CD4-positive, alpha-beta memory T cell (primary cell): Measurements from ENCODE around the gene THSD4. TPM values are rescaled to one million over a fixed set of nuclear protein-coding genes. Genes with fewer than 3 reads are reported as not detected.
A peak's percentile ranks its signal among the peaks of the same experiment; 100 is the strongest.

Experiments
- CTCF ChIA-PET: fragments of 350-600 bp; sonication (Branson Sonifier 250); formaldehyde crosslinking; loops from one replicate; lab custom pipeline; 2021; ENCODE audit warnings: inconsistent platforms; ENCODE audit not compliant: partially characterized antibody; lab: Charles Lee
- POLR2A ChIA-PET: fragments of 350-600 bp; sonication (Branson Sonifier 250); formaldehyde crosslinking; loops from one replicate; lab custom pipeline; 2021; ENCODE audit not compliant: partially characterized antibody; lab: Charles Lee
- DNase-seq, 5 donors: peaks; one replicate each; pipeline versions ENCODE4 v3.0.0 to v3.0.0-alpha.2; 2020 to 2022; ENCODE audit warnings: mixed read lengths in 1 of 5
- H3K27ac ChIP-seq: one replicate; pipeline ENCODE4 v1.7.0; 2013; ENCODE audit warnings: low read depth, low read length
- H3K27me3 ChIP-seq: 2 replicates; pipeline ENCODE4 v1.7.0; 2013; ENCODE audit warnings: mild to moderate bottlenecking, low read length, moderate library complexity; ENCODE audit not compliant: insufficient read depth
- H3K36me3 ChIP-seq: 2 replicates; pipeline ENCODE4 v1.7.0; 2013; ENCODE audit warnings: mild to moderate bottlenecking, low read length, moderate library complexity; ENCODE audit not compliant: insufficient read depth
- H3K4me1 ChIP-seq: 2 replicates; pipeline ENCODE4 v1.7.0; 2013; ENCODE audit warnings: mild to moderate bottlenecking, low read length, moderate library complexity; ENCODE audit not compliant: insufficient read depth
- H3K4me3 ChIP-seq, 2 donors: one replicate each; pipeline ENCODE4 v1.7.0; 2013; ENCODE audit warnings: low read length in 2 of 2, mild to moderate bottlenecking in 1 of 2
- H3K9me3 ChIP-seq, 2 donors: one replicate each; pipeline ENCODE4 v1.7.0; 2013; ENCODE audit warnings: low read length in 2 of 2, control low read depth in 1 of 2; ENCODE audit not compliant: control insufficient read depth in 1 of 2
- H3K27ac Mint-ChIP-seq, 7 donors: one replicate each; pipeline ENCODE4 v1.8.0; 2020 to 2021; ENCODE audit warnings: mixed read lengths in 7 of 7, mild to moderate bottlenecking in 6 of 7, inconsistent platforms in 3 of 7, moderate library complexity in 3 of 7
- H3K27me3 Mint-ChIP-seq, 2 donors: one replicate each; pipeline ENCODE4 v1.8.0; 2020 to 2021; ENCODE audit warnings: mixed read lengths in 2 of 2
- H3K36me3 Mint-ChIP-seq, 2 donors: one replicate each; pipeline ENCODE4 v1.8.0; 2020 to 2021; ENCODE audit warnings: mixed read lengths in 2 of 2, inconsistent platforms in 1 of 2, mild to moderate bottlenecking in 1 of 2
- H3K4me1 Mint-ChIP-seq, 4 donors: one replicate each; pipeline ENCODE4 v1.8.0; 2020 to 2021; ENCODE audit warnings: mixed read lengths in 4 of 4, mild to moderate bottlenecking in 1 of 4
- H3K4me3 Mint-ChIP-seq, 8 donors: one replicate each; pipeline ENCODE4 v1.8.0; 2020 to 2021; ENCODE audit warnings: mixed read lengths in 8 of 8, mild to moderate bottlenecking in 7 of 8, moderate library complexity in 6 of 8, inconsistent platforms in 3 of 8
- H3K9me3 Mint-ChIP-seq, 8 donors: one replicate each; pipeline ENCODE4 v1.8.0; 2020 to 2021; ENCODE audit warnings: mixed read lengths in 8 of 8, mild to moderate bottlenecking in 5 of 8, inconsistent platforms in 3 of 8, moderate library complexity in 1 of 8
- intact Hi-C: fragments of 100-400 bp; cut with micrococcal nuclease; formaldehyde crosslinking; loops from one replicate; pipeline ENCODE4 v1.15.1; 2023
- polyA plus RNA-seq, 2 donors: library from polyadenylated mRNA; unstranded; fragments of 300-500 nt; fragmentation: Illumina TruSeq; gene quantifications; one replicate each; pipeline ENCODE4 v1.2.3, GENCODE V29; 2021
- total RNA-seq, 2 experiments: library from RNA; stranded (reverse); gene quantifications; one replicate each; pipeline ENCODE4 v1.2.3, GENCODE V29; 2021

Gene THSD4
- total and polyA plus RNA-seq, 4 experiments from 2014 or later, result not detected

GRCh38 chr15:71192816-71193215 lies 77.5 kb downstream of the THSD4 start:
- CTCF ChIA-PET, result no interaction called here
- no peak overlapping the region for H3K4me3 Mint-ChIP-seq
- H3K9me3 ChIP-seq, result no peaks in the 10 kb centered on the region
- POLR2A ChIA-PET, result no interaction called here
- H3K4me1 ChIP-seq, result no peaks in the 10 kb centered on the region
- H3K9me3 Mint-ChIP-seq, result peaks cover 0 to 6% (median 0%) of the 10 kb centered on the region in 8 donors
- H3K36me3 Mint-ChIP-seq, result no peaks in the 10 kb centered on the region
- no peaks in the 10 kb centered on the region for H3K4me1 Mint-ChIP-seq
- peak overlapping the region in 1 of 7 donors; percentile 31 for H3K27ac Mint-ChIP-seq
- DNase-seq, result no peak
- intact Hi-C loops, result no loop called here
- no peak overlapping the region for H3K27ac ChIP-seq
- H3K36me3 ChIP-seq, result no peaks in the 10 kb centered on the region
- peaks cover 2 to 5% of the 10 kb centered on the region in 2 donors for H3K27me3 Mint-ChIP-seq
- H3K4me3 ChIP-seq, result no peak overlapping the region
- no peaks in the 10 kb centered on the region for H3K27me3 ChIP-seq

GRCh38 chr15:71194286-71194685 lies 79.0 kb downstream of the THSD4 start:
- no peak overlapping the region for H3K4me3 Mint-ChIP-seq
- no peak overlapping the region for H3K27ac ChIP-seq
- no peaks in the 10 kb centered on the region for H3K4me1 ChIP-seq
- H3K9me3 ChIP-seq, result no peaks in the 10 kb centered on the region
- ChIA-PET CTCF (no interaction called here), POLR2A (no interaction called here)
- H3K4me1 Mint-ChIP-seq, result no peaks in the 10 kb centered on the region
- H3K27me3 ChIP-seq, result no peaks in the 10 kb centered on the region
- H3K27me3 Mint-ChIP-seq, result peaks cover 2 to 5% of the 10 kb centered on the region in 2 donors
- peaks cover 0 to 6% (median 0%) of the 10 kb centered on the region in 8 donors for H3K9me3 Mint-ChIP-seq
- no peak overlapping the region for H3K4me3 ChIP-seq
- H3K36me3 ChIP-seq, result no peaks in the 10 kb centered on the region
- H3K36me3 Mint-ChIP-seq, result no peaks in the 10 kb centered on the region
- no peak for DNase-seq
- intact Hi-C loops, result no loop called here
- no peak overlapping the region for H3K27ac Mint-ChIP-seq

- Mint-ChIP-seq H3K27ac (no peak overlapping the region), H3K27me3 (peaks cover 2 to 5% of the 10 kb centered on the region in 2 donors), H3K4me3 (no peak overlapping the region), H3K4me1 (no peaks in the 10 kb centered on the region), H3K9me3 (peaks cover 0 to 6% (median 0%) of the 10 kb centered on the region in 8 donors), H3K36me3 (no peaks in the 10 kb centered on the region)
- no peaks in the 10 kb centered on the region for H3K36me3 ChIP-seq
- no peaks in the 10 kb centered on the region for H3K9me3 ChIP-seq
- CTCF ChIA-PET, result no interaction called here
- POLR2A ChIA-PET, result no interaction called here
- no peaks in the 10 kb centered on the region for H3K4me1 ChIP-seq
- H3K27ac ChIP-seq, result no peak overlapping the region
- intact Hi-C loops, result no loop called here
- DNase-seq, result no peak
- H3K27me3 ChIP-seq, result no peaks in the 10 kb centered on the region
- H3K4me3 ChIP-seq, result no peak overlapping the region
Measured at GRCh38 chr15:71195242-71195641, 80.0 kb downstream of the THSD4 start.

- Histone ChIP-seq H3K4me1 (no peaks in the 10 kb centered on the region), H3K27ac (no peak overlapping the region), H3K36me3 (no peaks in the 10 kb centered on the region), H3K27me3 (no peaks in the 10 kb centered on the region), H3K9me3 (no peaks in the 10 kb centered on the region), H3K4me3 (no peak overlapping the region)
- Mint-ChIP-seq H3K36me3 (no peaks in the 10 kb centered on the region), H3K9me3 (peaks cover 0 to 6% (median 0%) of the 10 kb centered on the region in 8 donors), H3K4me1 (no peaks in the 10 kb centered on the region), H3K27me3 (peaks cover 0 to 2% of the 10 kb centered on the region in 2 donors), H3K4me3 (no peak overlapping the region), H3K27ac (no peak overlapping the region)
- CTCF ChIA-PET, result no interaction called here
- DNase-seq, result no peak
- intact Hi-C loops, result no loop called here
- POLR2A ChIA-PET, result no interaction called here
Measured at GRCh38 chr15:71197620-71198019, 82.3 kb downstream of the THSD4 start.

- ChIA-PET POLR2A (no interaction called here), CTCF (no interaction called here)
- DNase-seq, result no peak
- no peaks in the 10 kb centered on the region for H3K4me1 ChIP-seq
- Mint-ChIP-seq H3K27ac (no peak overlapping the region), H3K27me3 (peaks cover 0 to 2% of the 10 kb centered on the region in 2 donors), H3K4me3 (no peak overlapping the region), H3K4me1 (peaks cover 0 to 2% (median under 1%) of the 10 kb centered on the region in 4 donors), H3K9me3 (peaks cover 0 to 6% (median 0%) of the 10 kb centered on the region in 8 donors), H3K36me3 (no peaks in the 10 kb centered on the region)
- H3K9me3 ChIP-seq, result no peaks in the 10 kb centered on the region
- intact Hi-C loops, result no loop called here
- no peaks in the 10 kb centered on the region for H3K27me3 ChIP-seq
- H3K27ac ChIP-seq, result no peak overlapping the region
- no peak overlapping the region for H3K4me3 ChIP-seq
- H3K36me3 ChIP-seq, result no peaks in the 10 kb centered on the region
Measured at GRCh38 chr15:71198846-71199245, 83.6 kb downstream of the THSD4 start.

GRCh38 chr15:71199384-71200351 lies 84.4 kb downstream of the THSD4 start:
- intact Hi-C loops, result no loop called here
- Mint-ChIP-seq H3K36me3 (no peaks in the 10 kb centered on the region), H3K4me3 (no peak overlapping the region), H3K4me1 (peaks cover 0 to 2% (median under 1%) of the 10 kb centered on the region in 4 donors), H3K27ac (peak overlapping the region in 1 of 7 donors; percentile 23), H3K9me3 (peaks cover 0 to 2% (median 0%) of the 10 kb centered on the region in 8 donors), H3K27me3 (no peaks in the 10 kb centered on the region)
- Histone ChIP-seq H3K9me3 (no peaks in the 10 kb centered on the region), H3K4me3 (no peak overlapping the region), H3K4me1 (no peaks in the 10 kb centered on the region), H3K27ac (no peak overlapping the region), H3K27me3 (no peaks in the 10 kb centered on the region), H3K36me3 (no peaks in the 10 kb centered on the region)
- ChIA-PET POLR2A (no interaction called here), CTCF (no interaction called here)
- DNase-seq, result no peak

GRCh38 chr15:71201477-71201876 lies 86.2 kb downstream of the THSD4 start:
- H3K4me1 Mint-ChIP-seq, result peaks cover 0 to 2% (median under 1%) of the 10 kb centered on the region in 4 donors
- Histone ChIP-seq H3K9me3 (no peaks in the 10 kb centered on the region), H3K4me1 (no peaks in the 10 kb centered on the region), H3K27me3 (no peaks in the 10 kb centered on the region), H3K36me3 (no peaks in the 10 kb centered on the region), H3K4me3 (no peak overlapping the region), H3K27ac (no peak overlapping the region)
- peaks cover 0 to 2% (median 0%) of the 10 kb centered on the region in 8 donors for H3K9me3 Mint-ChIP-seq
- H3K27me3 Mint-ChIP-seq, result no peaks in the 10 kb centered on the region
- POLR2A ChIA-PET, result no interaction called here
- no peaks in the 10 kb centered on the region for H3K36me3 Mint-ChIP-seq
- CTCF ChIA-PET, result no interaction called here
- DNase-seq, result no peak
- no peak overlapping the region for H3K4me3 Mint-ChIP-seq
- intact Hi-C loops, result no loop called here
- no peak overlapping the region for H3K27ac Mint-ChIP-seq
